ENCODE data around the gene TRIM54. TPM values are rescaled to one million over a fixed set of nuclear protein-coding genes. Genes with fewer than 3 reads are reported as not detected.
"Not testable (repeated sequence)": the region's sequence is repeated elsewhere in the genome, so short reads cannot be mapped to it uniquely, and the experiment has no call there.

The TRIM54 gene
- total RNA-seq, 1 experiment from 2014 or later = 2.1 TPM

DNA sequence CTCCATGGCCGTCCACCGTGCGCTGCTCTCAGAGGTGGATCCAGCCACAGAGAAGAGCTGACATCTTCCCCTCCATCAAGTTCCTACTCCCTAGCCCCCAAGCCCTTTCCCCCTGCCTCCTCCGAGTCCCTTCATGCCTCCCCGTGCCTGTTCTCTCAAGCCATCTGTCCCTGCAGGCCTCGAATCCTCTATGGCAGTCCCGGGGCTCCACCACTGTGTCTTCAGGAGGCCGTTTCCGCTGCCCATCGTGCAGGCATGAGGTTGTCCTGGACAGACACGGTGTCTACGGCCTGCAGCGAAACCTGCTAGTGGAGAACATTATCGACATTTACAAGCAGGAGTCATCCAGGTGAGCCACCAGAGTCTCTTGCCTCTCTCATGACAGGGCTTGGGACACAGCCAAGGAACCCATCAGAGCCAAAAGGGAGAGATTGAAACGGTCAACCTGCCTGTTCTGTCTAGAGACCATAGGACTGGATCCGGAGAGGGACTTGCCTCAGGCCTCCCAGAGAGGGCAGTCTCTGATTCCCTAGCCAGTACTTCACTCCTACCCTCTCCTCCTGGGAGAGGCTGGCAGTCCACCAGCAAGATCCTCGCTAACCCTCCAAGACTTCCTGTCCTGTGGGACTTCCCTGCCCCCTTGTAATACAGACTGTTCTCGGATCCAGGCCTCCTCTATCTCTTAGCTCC, 16.3 kb downstream of the TRIM54 start:
- Histone ChIP-seq H3K9me3 (no peaks in the 10 kb centered on the region), H3K27me3 (no peaks in the 10 kb centered on the region), H3K36me3 (no peaks in the 10 kb centered on the region), H3K4me3 (no peak overlapping the region)
- no peak for DNase-seq

GRCh38 chr2:27300606-27301005, 18.4 kb downstream of the TRIM54 start:
- not testable (repeated sequence) for DNase-seq, H3K4me3 ChIP-seq, H3K36me3 ChIP-seq, H3K9me3 ChIP-seq, H3K27me3 ChIP-seq

- peaks cover 2% of the 10 kb centered on the region; the same call in 1 of the 2 replicates for H3K9me3 ChIP-seq
- H3K4me3 ChIP-seq = peak overlapping the region; percentile 34
- peaks cover 17% of the 10 kb centered on the region for H3K27me3 ChIP-seq
- no peaks in the 10 kb centered on the region for H3K36me3 ChIP-seq
- peak; percentile 61 for DNase-seq
These were observed 21.1 kb downstream of the TRIM54 start for GRCh38 chr2:27303093-27304025.

DNA sequence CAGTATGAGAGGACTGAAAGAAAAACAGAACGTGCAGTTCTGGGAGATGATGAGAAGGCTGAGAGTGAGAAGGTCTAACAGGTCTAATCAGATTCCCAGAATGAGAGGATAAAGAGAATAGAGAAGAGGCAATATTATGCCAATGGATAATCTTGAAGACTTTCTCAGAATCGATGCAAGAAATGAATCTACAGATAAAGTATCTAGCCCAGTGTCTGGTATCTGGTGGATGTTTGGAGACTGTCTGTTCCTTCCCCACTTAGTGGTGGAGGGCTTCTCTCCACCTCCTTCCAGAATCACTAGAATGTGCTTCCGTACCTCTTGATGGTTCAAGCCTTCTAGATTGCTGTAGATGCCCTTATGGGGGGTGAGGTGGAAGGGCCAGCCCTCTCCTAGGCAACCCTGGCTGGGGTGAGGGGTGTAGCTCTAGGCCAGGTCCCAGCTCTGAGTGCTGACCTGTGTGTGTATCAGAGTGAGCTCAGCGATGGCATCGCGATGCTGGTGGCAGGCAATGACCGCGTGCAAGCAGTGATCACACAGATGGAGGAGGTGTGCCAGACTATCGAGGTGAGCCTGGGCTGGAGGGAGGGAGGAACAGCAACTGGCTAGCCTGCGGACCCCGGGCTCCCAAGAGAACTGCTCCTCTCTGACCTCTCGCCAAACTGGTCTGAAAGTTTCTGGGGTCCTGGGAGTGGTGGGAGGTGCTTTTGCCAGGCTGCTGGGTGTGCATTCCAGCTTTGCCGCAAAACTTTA, 22.4 kb downstream of the TRIM54 start:
- H3K27me3 ChIP-seq = peaks cover 17% of the 10 kb centered on the region
- H3K36me3 ChIP-seq = no peaks in the 10 kb centered on the region
- H3K4me3 ChIP-seq = no peak overlapping the region
- H3K9me3 ChIP-seq = peaks cover 2% of the 10 kb centered on the region; the same call in 1 of the 2 replicates
- no peak for DNase-seq

- peaks cover 17% of the 10 kb centered on the region for H3K27me3 ChIP-seq
These were observed 23.3 kb downstream of the TRIM54 start for GRCh38 chr2:27305516-27305915.

DNA sequence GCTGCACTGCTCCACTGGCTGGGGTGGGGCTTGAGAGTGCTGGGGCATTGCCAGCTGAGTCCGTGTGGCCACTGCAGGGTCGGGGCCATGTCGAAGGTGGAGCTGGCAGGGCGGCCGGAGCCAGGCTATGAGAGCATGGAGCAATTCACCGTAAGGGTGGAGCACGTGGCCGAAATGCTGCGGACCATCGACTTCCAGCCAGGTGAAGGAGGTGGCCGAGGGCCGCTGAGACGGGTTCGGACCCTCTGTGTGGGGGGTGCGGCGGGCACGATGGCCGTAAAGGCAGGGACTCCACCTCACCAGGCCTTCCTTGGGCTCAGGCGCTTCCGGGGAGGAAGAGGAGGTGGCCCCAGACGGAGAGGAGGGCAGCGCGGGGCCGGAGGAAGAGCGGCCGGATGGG, 23.9 kb downstream of the TRIM54 start:
- no peak for DNase-seq
- no peak overlapping the region for H3K4me3 ChIP-seq
- H3K27me3 ChIP-seq = peaks cover 17% of the 10 kb centered on the region
- H3K36me3 ChIP-seq = no peaks in the 10 kb centered on the region
- H3K9me3 ChIP-seq = peaks cover 2% of the 10 kb centered on the region; the same call in 1 of the 2 replicates

More at GRCh38 chr2:27305516-27305915, 23.3 kb downstream of the TRIM54 start:
- H3K9me3 ChIP-seq = peaks cover 2% of the 10 kb centered on the region; the same call in 1 of the 2 replicates
- DNase-seq = no peak
- H3K4me3 ChIP-seq = no peak overlapping the region
- no peaks in the 10 kb centered on the region for H3K36me3 ChIP-seq

GRCh38 chr2:27306573-27307286, 24.5 kb downstream of the TRIM54 start:
- H3K9me3 ChIP-seq = peaks cover 2% of the 10 kb centered on the region; the same call in 1 of the 2 replicates
- no peaks in the 10 kb centered on the region for H3K36me3 ChIP-seq
- peaks cover 17% of the 10 kb centered on the region for H3K27me3 ChIP-seq
- no peak for DNase-seq
- no peak overlapping the region for H3K4me3 ChIP-seq

DNA sequence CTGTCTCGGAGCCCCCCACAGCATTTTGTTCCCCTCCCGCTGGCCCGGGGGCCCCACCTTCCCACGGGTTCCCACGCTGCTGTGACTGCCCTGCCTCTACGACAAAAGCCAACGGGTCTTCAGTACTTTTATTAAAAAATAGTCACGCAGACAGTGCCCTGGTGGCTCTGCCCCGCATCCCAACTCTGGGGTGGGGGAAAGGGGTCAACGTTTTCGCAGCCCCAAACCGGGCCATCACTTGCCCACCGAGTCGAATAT, 25.0 kb downstream of the TRIM54 start:
- Histone ChIP-seq H3K4me3 (no peak overlapping the region), H3K27me3 (peaks cover 17% of the 10 kb centered on the region), H3K36me3 (no peaks in the 10 kb centered on the region), H3K9me3 (peaks cover 2% of the 10 kb centered on the region; the same call in 1 of the 2 replicates)
- no peak for DNase-seq

GRCh38 chr2:27307545-27308358, 25.5 kb downstream of the TRIM54 start:
- Histone ChIP-seq H3K4me3 (no peak overlapping the region), H3K27me3 (peaks cover 17% of the 10 kb centered on the region), H3K9me3 (peaks cover 2% of the 10 kb centered on the region; the same call in 1 of the 2 replicates), H3K36me3 (no peaks in the 10 kb centered on the region)
- no peak for DNase-seq

GRCh38 chr2:27308359-27308881, 26.2 kb downstream of the TRIM54 start, which contains the start of gene UCN:
UCN (minus strand) TSS chr2:27308445; CDS start chr2:27307895, 550 bp downstream.
- Histone ChIP-seq H3K27me3 (peaks cover 17% of the 10 kb centered on the region), H3K9me3 (peaks cover 2% of the 10 kb centered on the region; the same call in 1 of the 2 replicates), H3K36me3 (no peaks in the 10 kb centered on the region), H3K4me3 (no peak within 1 kb of the TSS)
- DNase-seq = no peak

- H3K4me3 ChIP-seq = no peak overlapping the region
- no peak for DNase-seq
- no peaks in the 10 kb centered on the region for H3K36me3 ChIP-seq
- peaks cover under 1% of the 10 kb centered on the region; the same call in 1 of the 2 replicates for H3K9me3 ChIP-seq
- H3K27me3 ChIP-seq = peaks cover 17% of the 10 kb centered on the region
These were observed 27.4 kb downstream of the TRIM54 start for GRCh38 chr2:27309651-27310050.

- peaks cover 9% of the 10 kb centered on the region for H3K27me3 ChIP-seq
- H3K4me3 ChIP-seq = no peak overlapping the region
- H3K9me3 ChIP-seq = no peaks in the 10 kb centered on the region
- 0 out of 2 replicates have a peak, but pooled peaks cover 5% of the 10 kb centered on the region for H3K36me3 ChIP-seq
- no peak for DNase-seq
These were observed 29.9 kb downstream of the TRIM54 start for GRCh38 chr2:27312152-27312551.

DNA sequence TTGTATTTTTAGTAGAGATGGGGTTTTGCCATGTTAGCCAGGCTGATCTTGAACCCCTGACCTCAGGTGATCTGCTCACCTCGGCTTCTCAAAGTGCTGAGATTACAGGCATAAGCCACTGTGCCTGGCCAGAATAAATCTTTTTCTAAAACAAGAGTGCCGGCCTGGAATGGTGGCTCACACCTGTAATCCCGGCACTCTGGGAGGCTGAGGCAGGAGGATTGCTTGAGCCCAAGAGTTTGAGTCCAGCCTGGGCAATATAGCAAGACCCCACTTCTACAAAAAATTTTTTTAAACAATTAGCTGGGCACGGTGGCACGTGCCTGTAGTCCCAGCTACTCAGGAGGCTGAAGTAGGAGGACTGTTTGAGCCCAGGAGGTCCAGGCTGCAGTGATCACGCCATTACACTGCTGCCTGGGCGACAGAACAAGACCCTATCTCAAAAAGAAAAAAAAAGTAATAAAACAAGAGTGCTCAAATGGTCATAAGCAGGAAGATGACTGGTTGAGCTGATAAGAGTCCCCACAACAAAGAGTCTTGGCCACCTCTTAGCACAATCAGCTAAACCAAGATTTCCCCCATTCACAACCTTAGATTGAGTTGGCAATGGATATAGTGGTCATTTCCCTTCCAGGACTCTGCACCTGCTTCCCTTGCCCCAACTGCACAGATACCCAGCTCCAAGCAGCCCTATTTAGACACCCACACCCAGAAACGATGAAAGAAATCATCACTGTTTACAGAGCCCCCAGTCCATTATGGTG, 31.8 kb downstream of the TRIM54 start:
- Histone ChIP-seq H3K4me3 (no peak overlapping the region), H3K9me3 (no peaks in the 10 kb centered on the region), H3K36me3 (0 out of 2 replicates have a peak, but pooled peaks cover 5% of the 10 kb centered on the region), H3K27me3 (no peaks in the 10 kb centered on the region)
- no peak for DNase-seq

- H3K36me3 ChIP-seq = 0 out of 2 replicates have a peak, but pooled peaks cover 5% of the 10 kb centered on the region
- H3K9me3 ChIP-seq = no peaks in the 10 kb centered on the region
- H3K27me3 ChIP-seq = no peaks in the 10 kb centered on the region
- no peak overlapping the region for H3K4me3 ChIP-seq
- DNase-seq = no peak
These were observed 32.5 kb downstream of the TRIM54 start for GRCh38 chr2:27314709-27315108.
